Measurements from ENCODE around the gene PLSCR3.
"Not testable (repeated sequence)": the region's sequence is repeated elsewhere in the genome, so short reads cannot be mapped to it uniquely, and the experiment has no call there.

Gene PLSCR3

GRCh38 chr17:7374353-7374752 lies 20.0 kb downstream of the PLSCR3 start:
- H3K27me3 ChIP-seq (ENCODE audit: control insufficient read depth in 1 of 2, insufficient read depth in 2 of 2, low read length in 2 of 2) = no peaks in the 10 kb centered on the region
- no peak overlapping the region for H3K9ac ChIP-seq (ENCODE audit: low read length in 2 of 2)
- H3K4me1 ChIP-seq (ENCODE audit: control insufficient read depth, insufficient read depth, low read length) = no peaks in the 10 kb centered on the region
- no peak overlapping the region for H3K27ac ChIP-seq (ENCODE audit: low read length)
- H3K4me3 ChIP-seq (ENCODE audit: low read length in 2 of 2) = no peak overlapping the region
- H3K36me3 ChIP-seq (ENCODE audit: control insufficient read depth in 2 of 2, insufficient read depth in 2 of 2, low read length in 2 of 2) = no peaks in the 10 kb centered on the region
- no peaks in the 10 kb centered on the region for H3K9me3 ChIP-seq (ENCODE audit: control insufficient read depth in 2 of 2, low read length in 2 of 2)

- Histone ChIP-seq H3K4me3 (ENCODE audit: low read length in 2 of 2) (no peak overlapping the region), H3K27ac (ENCODE audit: low read length) (no peak overlapping the region), H3K36me3 (ENCODE audit: control insufficient read depth in 2 of 2, insufficient read depth in 2 of 2, low read length in 2 of 2) (no peaks in the 10 kb centered on the region), H3K27me3 (ENCODE audit: control insufficient read depth in 1 of 2, insufficient read depth in 2 of 2, low read length in 2 of 2) (no peaks in the 10 kb centered on the region), H3K9me3 (ENCODE audit: control insufficient read depth in 2 of 2, low read length in 2 of 2) (no peaks in the 10 kb centered on the region), H3K4me1 (ENCODE audit: control insufficient read depth, insufficient read depth, low read length) (no peaks in the 10 kb centered on the region), H3K9ac (ENCODE audit: low read length in 2 of 2) (no peak overlapping the region)
These were observed 23.5 kb downstream of the PLSCR3 start for GRCh38 chr17:7370853-7371252.

DNA sequence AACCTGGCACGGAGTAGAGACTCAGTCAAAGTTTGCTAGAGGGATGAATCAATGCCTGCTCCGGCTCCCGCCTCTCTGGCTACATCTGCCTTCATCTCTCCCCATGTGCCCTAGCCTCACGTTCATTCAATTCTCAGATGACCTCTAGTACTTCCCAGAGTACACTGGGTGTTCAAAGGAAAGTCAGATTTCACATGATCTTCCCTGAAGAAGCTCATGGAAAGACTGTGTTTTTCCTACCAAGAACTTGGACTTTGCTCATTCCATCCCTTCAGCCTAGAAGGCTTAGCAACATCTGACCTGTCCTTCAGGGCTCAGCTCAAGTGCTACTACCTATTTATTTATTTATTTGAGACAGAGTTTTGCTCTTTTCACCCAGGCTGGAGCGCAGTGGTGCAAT lies 24.5 kb downstream of the PLSCR3 start:
- H3K36me3 ChIP-seq (ENCODE audit: control insufficient read depth in 2 of 2, insufficient read depth in 2 of 2, low read length in 2 of 2) = no peaks in the 10 kb centered on the region
- no peaks in the 10 kb centered on the region for H3K9me3 ChIP-seq (ENCODE audit: control insufficient read depth in 2 of 2, low read length in 2 of 2)
- H3K4me1 ChIP-seq (ENCODE audit: control insufficient read depth, insufficient read depth, low read length) = no peaks in the 10 kb centered on the region
- no peaks in the 10 kb centered on the region for H3K27me3 ChIP-seq (ENCODE audit: control insufficient read depth in 1 of 2, insufficient read depth in 2 of 2, low read length in 2 of 2)
- no peak overlapping the region for H3K27ac ChIP-seq (ENCODE audit: low read length)
- no peak overlapping the region for H3K9ac ChIP-seq (ENCODE audit: low read length in 2 of 2)
- H3K4me3 ChIP-seq (ENCODE audit: low read length in 2 of 2) = no peak overlapping the region

DNA sequence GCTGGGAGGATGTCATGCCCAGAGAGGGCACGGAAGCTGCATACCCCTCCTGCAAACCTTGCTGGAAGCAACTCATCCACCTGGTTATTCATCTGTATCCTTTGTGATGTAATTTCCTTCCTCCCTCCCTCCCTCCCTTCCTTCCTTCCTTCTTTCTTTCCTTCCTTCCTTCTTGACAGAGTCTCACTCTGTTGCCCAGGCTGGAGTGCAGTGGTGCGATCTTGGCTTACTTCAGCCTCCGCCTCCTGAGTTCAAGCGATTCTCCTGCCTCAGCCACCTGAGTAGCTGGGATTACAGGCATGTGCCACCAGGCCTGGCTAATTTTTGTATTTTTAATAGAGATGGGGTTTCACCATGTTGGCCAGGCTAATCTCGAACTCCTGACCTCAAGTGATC lies 25.7 kb downstream of the PLSCR3 start:
- H3K4me1 ChIP-seq (ENCODE audit: control insufficient read depth, insufficient read depth, low read length); H3K9me3 ChIP-seq (ENCODE audit: control insufficient read depth in 2 of 2, low read length in 2 of 2); H3K4me3 ChIP-seq (ENCODE audit: low read length in 2 of 2); H3K9ac ChIP-seq (ENCODE audit: low read length in 2 of 2); H3K27ac ChIP-seq (ENCODE audit: low read length); H3K36me3 ChIP-seq (ENCODE audit: control insufficient read depth in 2 of 2, insufficient read depth in 2 of 2, low read length in 2 of 2); H3K27me3 ChIP-seq (ENCODE audit: control insufficient read depth in 1 of 2, insufficient read depth in 2 of 2, low read length in 2 of 2): not testable (repeated sequence)

GRCh38 chr17:7367918-7368598 lies 26.3 kb downstream of the PLSCR3 start:
- no peaks in the 10 kb centered on the region for H3K36me3 ChIP-seq (ENCODE audit: control insufficient read depth in 2 of 2, insufficient read depth in 2 of 2, low read length in 2 of 2)
- no peak overlapping the region for H3K27ac ChIP-seq (ENCODE audit: low read length)
- H3K9ac ChIP-seq (ENCODE audit: low read length in 2 of 2) = no peak overlapping the region
- no peak overlapping the region for H3K4me3 ChIP-seq (ENCODE audit: low read length in 2 of 2)
- H3K4me1 ChIP-seq (ENCODE audit: control insufficient read depth, insufficient read depth, low read length) = no peaks in the 10 kb centered on the region
- no peaks in the 10 kb centered on the region for H3K27me3 ChIP-seq (ENCODE audit: control insufficient read depth in 1 of 2, insufficient read depth in 2 of 2, low read length in 2 of 2)
- H3K9me3 ChIP-seq (ENCODE audit: control insufficient read depth in 2 of 2, low read length in 2 of 2) = no peaks in the 10 kb centered on the region

DNA sequence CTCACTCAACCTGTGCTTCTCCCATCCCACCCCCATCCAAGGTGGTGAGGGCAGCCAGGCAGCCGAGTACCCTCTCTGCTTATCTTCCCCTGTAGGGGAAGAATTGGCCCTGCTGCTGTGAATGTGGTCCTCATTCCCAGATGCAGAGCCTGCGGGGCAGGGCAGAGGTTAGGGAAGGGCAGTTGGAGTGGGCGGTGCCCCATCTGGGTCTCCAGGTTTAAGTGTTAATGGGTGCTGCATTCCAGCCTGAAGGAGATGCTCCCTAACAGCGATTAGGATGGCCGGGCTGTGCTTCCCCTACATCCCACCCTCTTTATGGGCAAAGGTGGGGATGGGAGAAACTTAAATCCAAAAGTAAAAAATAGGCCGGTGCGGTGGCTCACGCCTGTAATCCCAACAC lies 27.2 kb downstream of the PLSCR3 start:
- H3K4me3 ChIP-seq (ENCODE audit: low read length in 2 of 2) = no peak overlapping the region
- H3K9me3 ChIP-seq (ENCODE audit: control insufficient read depth in 2 of 2, low read length in 2 of 2) = no peaks in the 10 kb centered on the region
- H3K9ac ChIP-seq (ENCODE audit: low read length in 2 of 2) = no peak overlapping the region
- H3K4me1 ChIP-seq (ENCODE audit: control insufficient read depth, insufficient read depth, low read length) = no peaks in the 10 kb centered on the region
- H3K36me3 ChIP-seq (ENCODE audit: control insufficient read depth in 2 of 2, insufficient read depth in 2 of 2, low read length in 2 of 2) = no peaks in the 10 kb centered on the region
- no peak overlapping the region for H3K27ac ChIP-seq (ENCODE audit: low read length)
- H3K27me3 ChIP-seq (ENCODE audit: control insufficient read depth in 1 of 2, insufficient read depth in 2 of 2, low read length in 2 of 2) = no peaks in the 10 kb centered on the region

DNA sequence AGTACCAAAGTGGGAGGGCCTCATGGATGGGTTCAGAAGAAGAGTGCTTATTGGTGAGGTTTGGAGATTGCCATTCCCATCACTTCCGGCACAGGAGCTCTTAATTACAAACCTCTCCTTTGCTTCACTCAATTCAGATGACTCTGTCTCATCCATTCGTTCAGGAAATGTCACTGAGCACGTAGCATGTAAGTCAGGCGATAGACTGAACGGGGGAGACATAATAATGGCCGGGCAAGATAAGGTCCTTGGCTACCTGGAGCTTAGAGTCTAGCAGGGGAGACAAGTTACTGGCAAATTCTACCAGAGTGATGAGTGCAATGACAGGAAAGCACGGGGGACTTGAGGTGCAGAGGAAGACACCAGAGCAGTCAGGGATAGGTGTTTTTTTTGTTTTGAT lies 28.4 kb downstream of the PLSCR3 start:
- not testable (repeated sequence) for H3K9me3 ChIP-seq (ENCODE audit: control insufficient read depth in 2 of 2, low read length in 2 of 2); H3K4me3 ChIP-seq (ENCODE audit: low read length in 2 of 2); H3K9ac ChIP-seq (ENCODE audit: low read length in 2 of 2); H3K4me1 ChIP-seq (ENCODE audit: control insufficient read depth, insufficient read depth, low read length); H3K36me3 ChIP-seq (ENCODE audit: control insufficient read depth in 2 of 2, insufficient read depth in 2 of 2, low read length in 2 of 2); H3K27me3 ChIP-seq (ENCODE audit: control insufficient read depth in 1 of 2, insufficient read depth in 2 of 2, low read length in 2 of 2); H3K27ac ChIP-seq (ENCODE audit: low read length)

DNA sequence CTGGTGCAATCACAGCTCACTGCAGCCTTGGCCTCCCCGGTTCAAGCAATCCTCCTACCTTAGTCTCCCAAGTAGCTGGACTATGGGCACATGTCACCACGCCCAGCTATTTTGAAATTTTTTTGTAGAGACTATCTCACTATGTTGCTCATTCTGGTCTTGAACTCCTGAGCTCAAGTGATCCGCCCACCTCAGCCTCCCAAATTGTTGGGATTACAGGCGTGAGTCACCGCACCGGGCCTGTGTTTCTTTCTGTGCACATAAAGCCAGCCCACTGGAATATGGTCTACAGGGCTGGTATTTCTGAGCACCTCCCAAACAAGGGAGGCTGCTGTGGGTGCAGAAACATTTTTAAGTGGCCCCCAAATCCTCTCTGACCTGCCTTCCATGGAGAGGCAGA lies 31.0 kb downstream of the PLSCR3 start:
- Histone ChIP-seq H3K4me3 (ENCODE audit: low read length in 2 of 2) (no peak overlapping the region), H3K9ac (ENCODE audit: low read length in 2 of 2) (no peak overlapping the region), H3K9me3 (ENCODE audit: control insufficient read depth in 2 of 2, low read length in 2 of 2) (no peaks in the 10 kb centered on the region), H3K27ac (ENCODE audit: low read length) (no peak overlapping the region), H3K4me1 (ENCODE audit: control insufficient read depth, insufficient read depth, low read length) (no peaks in the 10 kb centered on the region), H3K36me3 (ENCODE audit: control insufficient read depth in 2 of 2, insufficient read depth in 2 of 2, low read length in 2 of 2) (no peaks in the 10 kb centered on the region), H3K27me3 (ENCODE audit: control insufficient read depth in 1 of 2, insufficient read depth in 2 of 2, low read length in 2 of 2) (no peaks in the 10 kb centered on the region)

GRCh38 chr17:7361906-7362305 lies 32.4 kb downstream of the PLSCR3 start:
- H3K4me3 ChIP-seq (ENCODE audit: low read length in 2 of 2) = no peak overlapping the region
- no peak overlapping the region for H3K27ac ChIP-seq (ENCODE audit: low read length)
- no peak overlapping the region for H3K9ac ChIP-seq (ENCODE audit: low read length in 2 of 2)
- no peaks in the 10 kb centered on the region for H3K27me3 ChIP-seq (ENCODE audit: control insufficient read depth in 1 of 2, insufficient read depth in 2 of 2, low read length in 2 of 2)
- no peaks in the 10 kb centered on the region for H3K36me3 ChIP-seq (ENCODE audit: control insufficient read depth in 2 of 2, insufficient read depth in 2 of 2, low read length in 2 of 2)
- no peaks in the 10 kb centered on the region for H3K9me3 ChIP-seq (ENCODE audit: control insufficient read depth in 2 of 2, low read length in 2 of 2)
- H3K4me1 ChIP-seq (ENCODE audit: control insufficient read depth, insufficient read depth, low read length) = no peaks in the 10 kb centered on the region

DNA sequence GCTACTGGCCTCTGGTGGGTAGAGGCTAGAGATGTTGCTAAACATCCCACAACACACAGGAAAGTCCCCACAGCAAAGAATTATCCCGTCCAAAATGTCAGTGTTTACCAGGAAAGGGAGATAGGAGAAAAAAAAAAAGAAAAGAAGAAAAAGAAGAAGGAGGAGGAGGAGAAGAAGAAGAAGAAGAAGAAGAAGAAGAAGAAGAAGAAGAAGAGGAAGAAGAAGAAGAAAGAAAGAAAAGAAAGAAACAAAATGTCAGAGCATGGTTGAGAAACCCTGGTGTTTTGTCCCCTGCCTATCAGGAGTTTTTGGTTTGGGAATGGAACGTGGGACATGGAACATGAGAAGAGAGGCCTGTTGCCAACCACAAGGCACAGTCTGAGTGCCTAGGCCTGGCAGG lies 36.9 kb downstream of the PLSCR3 start:
- H3K9me3 ChIP-seq (ENCODE audit: control insufficient read depth in 2 of 2, low read length in 2 of 2) = no peaks in the 10 kb centered on the region
- no peak overlapping the region for H3K9ac ChIP-seq (ENCODE audit: low read length in 2 of 2)
- H3K4me1 ChIP-seq (ENCODE audit: control insufficient read depth, insufficient read depth, low read length) = peaks cover 32% of the 10 kb centered on the region
- H3K4me3 ChIP-seq (ENCODE audit: low read length in 2 of 2) = no peak overlapping the region
- H3K27ac ChIP-seq (ENCODE audit: low read length) = no peak overlapping the region
- peaks cover 0 to 3% of the 10 kb centered on the region in 2 donors for H3K27me3 ChIP-seq (ENCODE audit: control insufficient read depth in 1 of 2, insufficient read depth in 2 of 2, low read length in 2 of 2)
- H3K36me3 ChIP-seq (ENCODE audit: control insufficient read depth in 2 of 2, insufficient read depth in 2 of 2, low read length in 2 of 2) = no peaks in the 10 kb centered on the region

DNA sequence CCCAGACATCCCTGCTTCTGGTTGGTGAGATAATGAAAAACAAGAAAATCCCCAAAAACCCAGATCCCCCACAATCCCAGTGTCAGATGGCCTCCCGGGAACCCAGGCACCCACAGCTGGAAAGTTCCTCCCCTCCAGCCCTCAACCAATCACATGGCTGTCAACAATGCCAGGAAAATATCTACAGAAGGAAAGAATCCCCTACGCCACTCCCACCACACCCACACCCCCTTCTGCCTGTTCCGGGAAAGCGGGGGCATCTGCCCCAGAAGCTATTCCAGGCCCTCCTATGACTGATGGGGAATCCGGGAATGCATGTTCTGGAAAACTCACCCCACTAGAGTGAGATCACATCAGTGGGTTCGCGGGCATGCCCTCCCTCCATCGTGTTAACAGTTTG lies 37.6 kb downstream of the PLSCR3 start:
- Histone ChIP-seq H3K36me3 (ENCODE audit: control insufficient read depth in 2 of 2, insufficient read depth in 2 of 2, low read length in 2 of 2) (no peaks in the 10 kb centered on the region), H3K4me3 (ENCODE audit: low read length in 2 of 2) (no peak overlapping the region), H3K9ac (ENCODE audit: low read length in 2 of 2) (no peak overlapping the region)

More for the DNA sequence above, 37.6 kb downstream of the PLSCR3 start:
- H3K27me3 ChIP-seq (ENCODE audit: control insufficient read depth in 1 of 2, insufficient read depth in 2 of 2, low read length in 2 of 2) = peaks cover 0 to 3% of the 10 kb centered on the region in 2 donors
- peaks cover 35% of the 10 kb centered on the region for H3K4me1 ChIP-seq (ENCODE audit: control insufficient read depth, insufficient read depth, low read length)
- no peaks in the 10 kb centered on the region for H3K9me3 ChIP-seq (ENCODE audit: control insufficient read depth in 2 of 2, low read length in 2 of 2)
- no peak overlapping the region for H3K27ac ChIP-seq (ENCODE audit: low read length)

Data from stomach smooth muscle (tissue), 2 donors.